ENCODE results near the gene TRIM46.
"Not testable (repeated sequence)": the region's sequence is repeated elsewhere in the genome, so short reads cannot be mapped to it uniquely, and the experiment has no call there.

Gene TRIM46

DNA sequence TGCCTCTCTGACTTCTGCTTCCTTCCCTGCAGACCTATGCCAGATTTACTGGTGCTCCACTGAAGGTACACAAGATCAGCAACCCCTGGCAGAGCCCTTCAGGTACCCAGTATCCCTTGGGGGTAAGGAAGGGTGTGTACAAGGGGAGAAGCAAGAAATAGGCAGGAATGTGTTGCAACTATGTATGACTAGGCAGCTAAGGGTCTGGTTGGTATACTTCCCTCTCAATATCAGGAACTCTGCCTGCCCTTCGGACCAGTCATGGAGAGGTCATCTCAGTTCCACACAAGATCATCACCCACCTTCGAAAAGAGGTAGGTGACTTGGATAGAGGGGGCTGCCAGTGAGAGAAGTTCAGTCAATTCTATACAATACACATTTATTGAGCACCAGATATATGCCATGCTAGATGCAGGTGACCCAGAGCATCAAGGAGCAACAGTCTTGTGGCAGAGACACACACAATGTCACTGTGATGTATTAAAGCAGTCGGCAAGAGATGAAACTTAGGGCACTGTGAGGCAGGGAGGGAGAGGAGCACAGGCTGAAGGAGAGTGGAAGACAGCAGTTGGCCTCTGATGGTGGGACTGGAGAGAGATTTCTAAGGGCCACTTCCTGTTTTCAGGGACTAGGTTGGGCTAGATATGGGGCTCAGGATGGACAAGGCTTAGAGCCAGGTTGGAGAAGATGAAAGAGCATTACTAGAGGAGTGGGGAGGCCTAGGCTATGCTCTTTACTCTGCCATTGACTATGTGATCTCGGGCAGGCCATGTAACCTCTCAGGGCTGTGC lies 36.9 kb downstream of the TRIM46 start:
- TF ChIP-seq CTCF (IDR thresholded peaks at IDR 0.05; ENCODE audit: low read depth, low read length) = no peak
- no peak overlapping the region for H3K27ac ChIP-seq
- DNase-seq = no peak
- H3K9me3 ChIP-seq (ENCODE audit: severe bottlenecking) = no peaks in the 10 kb centered on the region
- peaks cover 10% of the 10 kb centered on the region for H3K36me3 ChIP-seq
- H3K27me3 ChIP-seq (ENCODE audit: insufficient read depth, low read depth, severe bottlenecking) = no peaks in the 10 kb centered on the region
- no peak overlapping the region for H3K4me3 ChIP-seq (ENCODE audit: low read depth, low read length)

GRCh38 chr1:155211381-155212050 lies 37.9 kb downstream of the TRIM46 start:
- not testable (repeated sequence) for H3K9me3 ChIP-seq (ENCODE audit: severe bottlenecking); H3K4me3 ChIP-seq (ENCODE audit: low read depth, low read length); DNase-seq; H3K27me3 ChIP-seq (ENCODE audit: insufficient read depth, low read depth, severe bottlenecking); H3K27ac ChIP-seq
- H3K36me3 ChIP-seq = peaks cover 14% of the 10 kb centered on the region

DNA sequence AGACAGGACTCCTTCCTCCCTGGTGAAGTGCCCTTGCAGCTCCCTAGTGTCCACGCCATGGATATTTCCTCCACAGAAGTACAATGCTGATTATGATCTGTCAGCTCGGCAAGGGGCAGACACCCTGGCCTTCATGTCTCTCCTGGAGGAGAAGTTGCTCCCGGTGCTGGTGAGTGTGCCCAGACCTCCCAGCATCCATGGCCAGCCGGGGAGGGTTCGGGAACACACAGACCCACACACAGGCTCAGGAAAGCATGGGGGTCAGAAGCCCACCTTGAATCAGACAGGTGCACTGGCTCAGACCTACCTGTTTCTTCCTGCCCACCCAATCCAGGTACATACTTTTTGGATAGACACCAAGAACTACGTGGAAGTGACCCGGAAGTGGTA lies 38.4 kb downstream of the TRIM46 start:
- DNase-seq; H3K27me3 ChIP-seq (ENCODE audit: insufficient read depth, low read depth, severe bottlenecking); H3K4me3 ChIP-seq (ENCODE audit: low read depth, low read length); H3K27ac ChIP-seq; H3K9me3 ChIP-seq (ENCODE audit: severe bottlenecking): not testable (repeated sequence)
- H3K36me3 ChIP-seq = peaks cover 14% of the 10 kb centered on the region

DNA sequence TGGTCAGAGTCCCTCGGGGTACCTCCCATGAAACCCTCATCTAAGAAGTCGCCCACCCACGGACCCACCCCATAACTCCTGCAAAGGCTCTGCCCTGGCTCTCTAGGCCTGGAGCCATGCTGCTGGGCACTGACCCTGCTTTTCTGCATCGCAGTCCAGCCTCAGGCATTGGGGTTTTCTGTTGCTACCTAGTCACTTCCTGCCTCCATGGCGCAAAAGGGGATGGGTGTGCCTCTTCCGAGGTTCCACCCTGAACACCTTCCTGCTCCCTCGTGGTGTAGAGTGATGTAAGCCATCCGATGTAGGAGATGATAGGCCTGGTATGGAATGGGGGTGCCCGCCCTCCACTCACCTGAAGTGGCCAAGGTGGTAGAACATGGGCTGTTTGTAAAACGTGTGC lies 41.1 kb downstream of the TRIM46 start:
- H3K9me3 ChIP-seq (ENCODE audit: severe bottlenecking); H3K4me3 ChIP-seq (ENCODE audit: low read depth, low read length); DNase-seq; H3K27me3 ChIP-seq (ENCODE audit: insufficient read depth, low read depth, severe bottlenecking); H3K27ac ChIP-seq: not testable (repeated sequence)
- peaks cover 19% of the 10 kb centered on the region for H3K36me3 ChIP-seq

DNA sequence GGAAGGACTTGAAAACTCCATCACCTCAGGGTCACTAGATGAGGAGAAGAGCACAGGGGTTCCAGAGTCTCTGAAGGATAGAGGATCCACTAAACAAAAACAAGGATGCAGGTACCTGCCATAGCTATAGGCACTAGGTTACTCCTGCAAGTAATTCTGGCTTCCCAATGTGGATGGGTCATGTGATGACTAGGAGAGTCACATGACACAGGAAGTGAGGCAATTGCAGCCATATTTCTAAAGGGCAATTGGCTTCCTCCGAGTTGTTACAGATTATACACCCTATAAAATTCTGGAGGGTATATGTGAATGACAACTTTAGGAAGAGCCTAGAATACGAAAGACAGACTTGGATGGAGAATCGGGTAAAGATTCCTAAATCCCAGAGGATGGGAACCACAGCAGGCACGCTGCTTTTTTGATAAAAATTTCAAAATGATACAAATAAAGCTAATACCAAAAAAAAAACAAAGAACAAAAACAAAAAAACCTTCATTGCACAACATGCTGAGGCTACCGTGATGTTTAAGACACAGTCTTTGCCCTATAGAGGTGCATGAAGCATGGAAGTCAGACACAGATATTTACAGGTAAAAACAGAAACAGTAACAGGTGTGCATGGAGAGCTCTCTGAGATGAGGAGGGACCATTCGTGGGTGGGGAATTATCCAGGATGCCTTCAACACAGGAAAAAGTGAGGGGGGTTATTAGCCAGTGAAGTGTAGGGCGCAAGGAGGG lies 45.4 kb downstream of the TRIM46 start:
- TF ChIP-seq CTCF (IDR thresholded peaks at IDR 0.05; ENCODE audit: low read depth, low read length) = no peak
- H3K27ac ChIP-seq = 0 out of 2 replicates have a peak overlapping the region, but pooled peaks have one; percentile 2
- no peaks in the 10 kb centered on the region for H3K27me3 ChIP-seq (ENCODE audit: insufficient read depth, low read depth, severe bottlenecking)
- no peaks in the 10 kb centered on the region for H3K9me3 ChIP-seq (ENCODE audit: severe bottlenecking)
- H3K36me3 ChIP-seq = peaks cover 19% of the 10 kb centered on the region
- peak overlapping the region; percentile 16 for H3K4me3 ChIP-seq (ENCODE audit: low read depth, low read length)
- peak; percentile 79 for DNase-seq

DNA sequence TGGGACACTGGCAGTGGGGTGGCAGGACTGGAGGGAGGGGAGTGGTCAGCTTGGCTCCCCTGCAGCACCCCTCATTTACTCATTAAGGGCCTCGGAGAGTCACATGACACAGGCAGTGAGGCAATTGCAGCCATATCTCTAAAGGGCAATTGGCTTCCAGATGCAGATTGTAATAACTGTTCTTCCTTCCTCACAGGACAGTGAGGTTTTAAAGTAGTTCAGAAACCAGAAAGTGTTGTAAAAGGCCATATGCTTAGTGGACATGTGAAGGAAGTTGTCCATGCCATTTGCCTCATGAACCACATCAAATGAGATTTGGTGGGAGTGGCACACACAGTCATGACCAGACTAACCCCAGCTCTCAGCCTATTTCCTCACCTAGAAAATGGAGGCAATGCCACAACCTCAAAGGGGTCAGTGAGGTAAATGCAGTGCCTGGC lies 46.0 kb downstream of the TRIM46 start:
- Histone ChIP-seq H3K4me3 (ENCODE audit: low read depth, low read length) (no peak overlapping the region; the same call in 1 of the 2 replicates), H3K27me3 (ENCODE audit: insufficient read depth, low read depth, severe bottlenecking) (no peaks in the 10 kb centered on the region)
- peak; percentile 60 for DNase-seq

GRCh38 chr1:155220211-155220965 lies 46.7 kb downstream of the TRIM46 start:
- not testable (repeated sequence) for H3K27ac ChIP-seq

More for the DNA sequence above, 46.0 kb downstream of the TRIM46 start:
- no peak for TF ChIP-seq CTCF (IDR thresholded peaks at IDR 0.05; ENCODE audit: low read depth, low read length)
- Histone ChIP-seq H3K9me3 (ENCODE audit: severe bottlenecking) (no peaks in the 10 kb centered on the region), H3K36me3 (peaks cover 23% of the 10 kb centered on the region), H3K27ac (0 out of 2 replicates have a peak overlapping the region, but pooled peaks have one; percentile 2)

More at GRCh38 chr1:155220211-155220965, 46.7 kb downstream of the TRIM46 start:
- peaks cover 30% of the 10 kb centered on the region for H3K36me3 ChIP-seq
- not testable (repeated sequence) for H3K27me3 ChIP-seq (ENCODE audit: insufficient read depth, low read depth, severe bottlenecking); DNase-seq; H3K4me3 ChIP-seq (ENCODE audit: low read depth, low read length); H3K9me3 ChIP-seq (ENCODE audit: severe bottlenecking)

All from WERI-Rb-1 (cell line).